ENCODE data around the gene USP22.
A peak's percentile ranks its signal among the peaks of the same experiment; 100 is the strongest.
"Not testable (repeated sequence)": the region's sequence is repeated elsewhere in the genome, so short reads cannot be mapped to it uniquely, and the experiment has no call there.

The USP22 gene

GRCh38 chr17:21042458-21043295 is at the start of gene USP22:
Gene USP22, minus strand, starts transcription at chr17:21043011. Its CDS starts 176 bp downstream, at chr17:21042835.
- peak; percentile 98 for DNase-seq

- DNase-seq: no peak
Measured at GRCh38 chr17:21090902-21091618, 48.2 kb upstream of the USP22 start.

- no peak for DNase-seq
Measured at GRCh38 chr17:21089933-21090901, 47.4 kb upstream of the USP22 start.

- no peak for DNase-seq
Measured at GRCh38 chr17:21089145-21089544, 46.3 kb upstream of the USP22 start.

- DNase-seq: no peak
Measured at GRCh38 chr17:21085707-21086106, 42.9 kb upstream of the USP22 start.

- DNase-seq: not testable (repeated sequence)
Measured at GRCh38 chr17:21085280-21085679, 42.5 kb upstream of the USP22 start.

GRCh38 chr17:21082001-21082436 is 39.2 kb upstream of the USP22 start:
- no peak for DNase-seq

- DNase-seq: no peak
Measured at GRCh38 chr17:21079196-21079595, 36.4 kb upstream of the USP22 start.

GRCh38 chr17:21078016-21078780 is 35.4 kb upstream of the USP22 start:
- DNase-seq: no peak

GRCh38 chr17:21077281-21077680 is 34.5 kb upstream of the USP22 start:
- DNase-seq: no peak

GRCh38 chr17:21076242-21076641 is 33.4 kb upstream of the USP22 start:
- no peak for DNase-seq

- no peak for DNase-seq
Measured at GRCh38 chr17:21075739-21076085, 32.9 kb upstream of the USP22 start.

GRCh38 chr17:21072745-21073197 is 30.0 kb upstream of the USP22 start:
- DNase-seq: no peak

- no peak for DNase-seq
Measured at GRCh38 chr17:21066394-21066793, 23.6 kb upstream of the USP22 start.

GRCh38 chr17:21061971-21062526 is 19.2 kb upstream of the USP22 start:
- DNase-seq: no peak

- DNase-seq: no peak
Measured at GRCh38 chr17:21061158-21061835, 18.5 kb upstream of the USP22 start.

GRCh38 chr17:21059761-21060160 is 16.9 kb upstream of the USP22 start:
- DNase-seq: no peak

GRCh38 chr17:21058098-21058893 is 15.5 kb upstream of the USP22 start:
- DNase-seq: no peak

GRCh38 chr17:21053056-21053455 is 10.2 kb upstream of the USP22 start:
- not testable (repeated sequence) for DNase-seq

- DNase-seq: no peak
Measured at GRCh38 chr17:21049457-21049856, 6.6 kb upstream of the USP22 start.
